ENCODE measurements around the gene SLC25A33. TPM values are rescaled to one million over a fixed set of nuclear protein-coding genes. Genes with fewer than 3 reads are reported as not detected.

Gene SLC25A33
- total and polyA plus RNA-seq, 2 of the 8 experiments (the other 6 are each of a cell fraction or from before 2014, with no cell fraction given) = 7.8 to 12.8 TPM

DNA sequence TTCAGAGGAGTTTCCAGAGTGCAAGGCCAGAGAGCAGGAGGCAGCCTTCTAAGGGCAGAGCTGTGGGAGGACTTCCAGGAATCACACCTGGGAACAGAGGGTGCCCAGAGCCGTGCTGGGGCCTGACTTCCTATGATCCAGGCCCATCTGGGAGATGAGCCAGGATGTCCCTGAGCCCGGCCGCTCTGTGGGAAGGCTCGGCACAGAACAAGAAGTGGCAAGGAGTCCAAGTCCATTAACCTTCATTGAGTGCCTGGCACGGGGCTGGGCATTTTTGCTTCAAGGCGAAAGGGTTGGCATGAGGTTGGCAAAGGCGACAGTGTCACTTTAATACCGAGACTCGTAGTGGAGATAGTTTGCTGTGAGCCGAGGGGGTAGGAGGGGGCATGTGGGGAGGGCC is 67.7 kb downstream of the SLC25A33 start:
- H2BK20ac ChIP-seq (ENCODE audit: low read length) = no peak overlapping the region
- H4K91ac ChIP-seq (replicated peaks; ENCODE audit: insufficient read length, low read length) = no peak overlapping the region
- no peak overlapping the region for H2BK15ac ChIP-seq (ENCODE audit: low read length)
- H2AK5ac ChIP-seq (ENCODE audit: low read depth, low read length) = no peak overlapping the region
- no peak overlapping the region for H3K56ac ChIP-seq (replicated peaks; ENCODE audit: insufficient read length, low read depth, low read length)
- 89% methylated on average over 10 of the region's 10 CpGs; no CpG with 5 or more reads in 1 of the 2 experiments for WGBS, 2 experiments (ENCODE audit: extremely low coverage in 1 of 2, insufficient coverage in 1 of 2, insufficient read length in 1 of 2, insufficient replicate concordance in 2 of 2, low coverage in 1 of 2, low lambda C conversion rate in 2 of 2, missing lambda C conversion rate in 1 of 2)
- H3K4ac ChIP-seq (replicated peaks; ENCODE audit: insufficient read length, low read depth, low read length) = no peak overlapping the region
- DNase-seq (ENCODE audit: low read depth in 1 of 2, low spot score in 2 of 2) (no peak), FAIRE-seq (no peak)
- H2BK5ac ChIP-seq (ENCODE audit: low read depth, low read length) = no peak overlapping the region
- no peak overlapping the region for H4K8ac ChIP-seq (ENCODE audit: extremely low read depth, insufficient read depth, low read length)
- peaks cover 4 to 29% (median 13%) of the 10 kb centered on the region in 4 experiments; a peak in 5 of 8 replicates for H3K36me3 ChIP-seq (ENCODE audit: control insufficient read depth in 2 of 4, insufficient read depth in 4 of 4, low read length in 3 of 4)
- no peak overlapping the region for H3K9ac ChIP-seq (replicated peaks in 1 of 4; ENCODE audit: extremely low read depth in 1 of 4, low read depth in 3 of 4, low read length in 3 of 4)
- no peak overlapping the region for H2AFZ ChIP-seq (ENCODE audit: low read length)
- no peak overlapping the region for H3K4me2 ChIP-seq (ENCODE audit: insufficient read depth in 1 of 2, low read depth in 2 of 2, low read length in 2 of 2)
- H3K23ac ChIP-seq (ENCODE audit: insufficient read length) = no peak overlapping the region
- no peaks in the 10 kb centered on the region for H3K23me2 ChIP-seq (ENCODE audit: low read depth, low read length)
- H3K14ac ChIP-seq (ENCODE audit: insufficient read length) = no peak overlapping the region
- POLR2A ChIA-PET (ENCODE audit: partially characterized antibody) = interaction anchor here (1.4 to 2.4 kb wide), 3 partner anchors 9 to 14 kb away, joined by 3 to 8 read pairs (median 4); no protein-coding TSS in a partner anchor
- H3K4me1 ChIP-seq (replicated peaks in 1 of 4; ENCODE audit: control insufficient read depth in 3 of 4, insufficient read depth in 4 of 4, low read length in 3 of 4) = no peaks in the 10 kb centered on the region; a peak in 1 of 7 replicates
- no peaks in the 10 kb centered on the region for H3K79me2 ChIP-seq (ENCODE audit: control insufficient read depth in 1 of 2, insufficient read depth in 2 of 2, low read length in 2 of 2)
- no peak overlapping the region for H3K18ac ChIP-seq (ENCODE audit: extremely low read depth, low read length)
- H4K20me1 ChIP-seq (replicated peaks in 1 of 2; ENCODE audit: control insufficient read depth in 1 of 2, insufficient read depth in 2 of 2, low read length in 2 of 2) = peaks cover 3 to 12% of the 10 kb centered on the region in 2 experiments
- H2BK12ac ChIP-seq (ENCODE audit: low read depth, low read length) = no peak overlapping the region
- H3K4me3 ChIP-seq (ENCODE audit: extremely low read depth in 1 of 4, insufficient read depth in 2 of 4, low read depth in 3 of 4, low read length in 4 of 4) = no peak overlapping the region
- no peak overlapping the region for H2BK120ac ChIP-seq (replicated peaks; ENCODE audit: low read depth, low read length)
- no peak overlapping the region for H4K5ac ChIP-seq (ENCODE audit: insufficient read length, low read depth, low read length)
- no peaks in the 10 kb centered on the region; the same call in 1 of the 2 replicates for H3K79me1 ChIP-seq (ENCODE audit: low read depth, low read length)
- H3K27me3 ChIP-seq (replicated peaks in 1 of 4; ENCODE audit: control insufficient read depth in 3 of 4, extremely low read depth in 1 of 4, insufficient read depth in 3 of 4, low read length in 3 of 4) = no peaks in the 10 kb centered on the region
- H3K9me3 ChIP-seq (ENCODE audit: insufficient read depth in 2 of 2, low read depth in 1 of 2, low read length in 1 of 2) = no peaks in the 10 kb centered on the region
- CTCF ChIA-PET (ENCODE audit: partially characterized antibody) = interaction anchor here (1.5 to 6.2 kb wide), 2 partner anchors 10 to 372 kb away, joined by 3 to 32 read pairs; no protein-coding TSS in a partner anchor
- H3K27ac ChIP-seq (ENCODE audit: low read depth, low read length) = no peak overlapping the region
- no peak for TF ChIP-seq CBX5 (IDR thresholded peaks at IDR 0.05; ENCODE audit: low read depth, low read length)

Measured in H1 (cell line).